GM23248 (cell line): Measurements from ENCODE around the gene WHRN. TPM values are rescaled to one million over a fixed set of nuclear protein-coding genes. Genes with fewer than 3 reads are reported as not detected.
A peak's percentile ranks its signal among the peaks of the same experiment; 100 is the strongest.

Experiments used
- DNase-seq: peaks from one replicate; pipeline ENCODE4 v3.0.0-alpha.2; 2015
- H2AFZ ChIP-seq: fragments of 200-600 bp; sonication (generic); 2 replicates; pipeline ENCODE4 v1.6.1; 2016; ENCODE audit warnings: antibody characterized with exemption
- H3F3A ChIP-seq: fragments of 200-600 bp; sonication (generic); 2 replicates; pipeline ENCODE4 v1.6.1; 2016; ENCODE audit warnings: mild to moderate bottlenecking, antibody characterized with exemption, mixed run types; ENCODE audit not compliant: insufficient read depth
- H3K27ac ChIP-seq: fragments of 200-600 bp; sonication (generic); 2 replicates; pipeline ENCODE4 v1.5.1; 2016; ENCODE audit warnings: mild to moderate bottlenecking
- H3K27me3 ChIP-seq: fragments of 200-600 bp; sonication (generic); replicated peaks from 2 replicates; pipeline ENCODE4 v1.6.1; 2016; ENCODE audit warnings: mild to moderate bottlenecking; ENCODE audit not compliant: insufficient read depth
- H3K36me3 ChIP-seq: fragments of 200-600 bp; sonication (generic); 2 replicates; pipeline ENCODE4 v1.6.1; 2016; ENCODE audit warnings: low read depth, mild to moderate bottlenecking
- H3K4me1 ChIP-seq: fragments of 200-600 bp; sonication (generic); 2 replicates; pipeline ENCODE4 v1.6.1; 2016; ENCODE audit warnings: mild to moderate bottlenecking; ENCODE audit not compliant: insufficient read depth
- H3K4me2 ChIP-seq: fragments of 200-600 bp; sonication (generic); one replicate; pipeline ENCODE4 v1.6.1; 2016; ENCODE audit warnings: mild to moderate bottlenecking; ENCODE audit not compliant: unreplicated experiment
- H3K4me3 ChIP-seq: fragments of 200-600 bp; sonication (generic); 2 replicates; pipeline ENCODE4 v1.5.1; 2016; ENCODE audit warnings: mild to moderate bottlenecking
- H3K79me2 ChIP-seq: fragments of 200-600 bp; sonication (generic); 2 replicates; pipeline ENCODE4 v1.6.1; 2016; ENCODE audit warnings: mild to moderate bottlenecking; ENCODE audit not compliant: insufficient read depth
- H3K9ac ChIP-seq: fragments of 200-600 bp; sonication (generic); 2 replicates; pipeline ENCODE4 v1.6.1; 2016; ENCODE audit warnings: mild to moderate bottlenecking
- H3K9me2 ChIP-seq: fragments of 200-600 bp; sonication (generic); 2 replicates; pipeline ENCODE4 v1.6.1; 2016; ENCODE audit warnings: mixed run types, mild to moderate bottlenecking, moderate library complexity; ENCODE audit not compliant: insufficient read depth
- H3K9me3 ChIP-seq: fragments of 200-600 bp; sonication (generic); one replicate; pipeline ENCODE4 v1.6.1; 2017; ENCODE audit warnings: low read depth
- H4K20me1 ChIP-seq: fragments of 200-600 bp; sonication (generic); 2 replicates; pipeline ENCODE4 v1.6.0; 2016; ENCODE audit not compliant: insufficient read depth
- EZH2 ChIP-seq: fragments of 200-600 bp; sonication (generic); IDR thresholded peaks from 2 replicates; pipeline ENCODE4 v1.6.1; 2018; ENCODE audit warnings: antibody characterized with exemption, mild to moderate bottlenecking; ENCODE audit not compliant: insufficient read depth, poor library complexity, severe bottlenecking
- EZH2phosphoT487 ChIP-seq: fragments of 200-600 bp; sonication (generic); IDR thresholded peaks from 2 replicates; pipeline ENCODE4 v1.6.1; 2018; ENCODE audit warnings: antibody characterized with exemption, moderate library complexity, mild to moderate bottlenecking, low read depth; ENCODE audit not compliant: insufficient read depth
- WGBS, 2 experiments: methylation state at CpG; one replicate each; pipeline ENCODE4 v1.1.6; 2015 to 2017; ENCODE audit warnings: low lambda C conversion rate in 2 of 2, low coverage in 1 of 2; ENCODE audit errors: missing lambda C conversion rate in 2 of 2; 5-methylcytosine and 5-hydroxymethylcytosine counted together
- in situ Hi-C: fragments of 300-500 bp; cut with MboI; formaldehyde crosslinking; loops from 2 replicates; pipeline ENCODE4 v1.15.0; 2020
- polyA plus RNA-seq: library from polyadenylated mRNA; unstranded; fragments of >200 nt; fragmentation: Nextera tagmentation; extraction: Ambion mirVana; gene quantifications from 2 replicates; pipeline ENCODE4 v1.2.1, GENCODE V29; 2016
- total RNA-seq: library from RNA; depleted of rRNA; stranded (reverse); fragments of >200 nt; shearing (Covaris generic); gene quantifications from 2 replicates; pipeline ENCODE4 v1.2.3, GENCODE V29; 2014

Gene WHRN
- total and polyA plus RNA-seq, 2 experiments from 2014 or later, result 0.76 to 1.5 TPM

DNA sequence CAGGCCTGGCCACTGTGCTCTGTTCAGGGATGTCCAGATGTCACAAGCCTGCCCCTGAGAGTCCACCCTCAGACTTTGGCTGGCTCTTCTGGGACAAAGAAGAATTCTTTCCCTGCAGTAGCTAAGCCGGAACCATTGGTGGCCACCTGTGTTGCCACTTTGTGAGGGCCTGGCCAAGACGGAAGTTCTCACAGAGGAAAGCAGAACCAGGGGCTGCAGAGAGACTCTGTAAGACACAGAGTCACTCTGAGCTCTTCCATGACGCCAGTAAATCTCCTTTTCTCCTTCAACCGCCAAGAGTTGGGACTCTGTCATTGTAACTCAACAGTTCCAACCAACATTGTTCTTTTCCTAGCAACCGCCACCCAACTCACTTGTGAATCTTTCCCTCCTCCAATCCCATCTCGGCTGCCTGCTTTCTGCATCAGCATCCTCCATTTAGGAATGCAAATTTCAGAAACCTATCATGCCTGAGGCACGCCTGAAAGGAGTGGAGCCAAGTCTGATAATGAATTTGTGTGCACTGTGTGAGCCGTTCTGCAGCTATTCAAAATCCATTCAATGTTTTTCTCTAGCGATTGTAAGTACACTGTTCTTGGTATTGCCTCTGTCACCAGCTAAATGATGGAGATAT lies 44.5 kb upstream of the WHRN start:
- no peak overlapping the region for H3K4me3 ChIP-seq
- no peak overlapping the region for H3K27ac ChIP-seq
- peaks cover 9% of the 10 kb centered on the region; the same call in 1 of the 2 replicates for H3F3A ChIP-seq
- no peaks in the 10 kb centered on the region for H3K79me2 ChIP-seq
- no peak overlapping the region for H2AFZ ChIP-seq
- H3K9me3 ChIP-seq, result no peaks in the 10 kb centered on the region
- peak; percentile 34 for DNase-seq
- in situ Hi-C loops, result no loop called here
- no peak for TF ChIP-seq EZH2
- TF ChIP-seq EZH2phosphoT487, result no peak
- H3K9ac ChIP-seq, result no peak overlapping the region
- no peaks in the 10 kb centered on the region for H3K27me3 ChIP-seq
- H3K4me1 ChIP-seq, result peaks cover 16% of the 10 kb centered on the region
- 0 out of 2 replicates have a peak, but pooled peaks cover 2% of the 10 kb centered on the region for H3K9me2 ChIP-seq
- H4K20me1 ChIP-seq, result no peaks in the 10 kb centered on the region
- no peaks in the 10 kb centered on the region for H3K36me3 ChIP-seq
- 75 to 76% methylated on average over 9 of the region's 9 CpGs for WGBS, 2 experiments
- no peak overlapping the region for H3K4me2 ChIP-seq

DNA sequence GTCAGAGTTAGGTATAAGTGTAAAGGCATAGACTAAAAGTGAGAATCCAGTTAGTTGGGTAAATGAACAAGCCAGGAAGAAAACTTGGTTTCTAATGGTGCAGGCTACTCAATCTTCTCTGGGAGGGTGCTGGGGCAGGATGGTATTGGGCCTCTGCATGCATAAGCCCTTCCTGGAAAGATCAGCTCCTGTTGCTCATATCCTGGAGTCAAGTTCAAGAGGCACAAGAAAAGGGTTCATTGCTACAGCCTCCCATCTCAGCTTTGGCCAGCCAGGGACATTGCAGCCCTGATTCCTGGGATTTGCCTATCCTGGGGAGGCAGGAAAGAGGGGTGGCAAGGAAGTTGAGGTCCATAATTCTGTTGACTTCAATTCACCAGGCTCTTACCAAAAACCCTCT lies 41.6 kb upstream of the WHRN start:
- Histone ChIP-seq H3K27ac (no peak overlapping the region), H3K36me3 (no peaks in the 10 kb centered on the region), H3K27me3 (no peaks in the 10 kb centered on the region; the same call in 1 of the 2 replicates), H3K9me3 (no peaks in the 10 kb centered on the region), H3K79me2 (no peaks in the 10 kb centered on the region), H3K4me3 (no peak overlapping the region), H3K9ac (no peak overlapping the region), H3K9me2 (no peaks in the 10 kb centered on the region), H3K4me1 (peaks cover 5% of the 10 kb centered on the region), H3F3A (no peaks in the 10 kb centered on the region), H4K20me1 (no peaks in the 10 kb centered on the region), H2AFZ (no peak overlapping the region), H3K4me2 (no peak overlapping the region)
- in situ Hi-C loops, result no loop called here
- TF ChIP-seq EZH2phosphoT487 (no peak), EZH2 (no peak)
- peak; percentile 24 for DNase-seq

DNA sequence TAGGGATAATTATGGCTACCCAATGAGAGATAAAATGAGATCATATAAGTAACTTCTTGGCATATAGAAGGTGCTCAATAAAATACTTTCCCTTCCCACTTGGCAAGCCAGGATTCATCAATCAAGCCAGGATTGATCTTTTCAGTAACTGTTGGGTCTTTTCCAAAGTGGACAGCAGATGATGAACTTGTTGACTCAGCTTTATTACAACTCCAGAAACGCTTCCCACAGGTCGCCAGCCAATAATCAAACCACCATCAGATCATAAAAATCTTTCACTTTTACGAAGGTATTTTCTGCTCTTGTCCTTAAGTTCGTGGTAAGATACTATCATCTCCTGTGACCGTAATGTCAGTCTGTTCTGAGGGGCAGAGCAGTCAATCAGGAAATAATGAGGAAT lies 39.8 kb upstream of the WHRN start:
- DNase-seq, result no peak
- Histone ChIP-seq H2AFZ (no peak overlapping the region), H3K9me3 (no peaks in the 10 kb centered on the region), H3K27me3 (no peaks in the 10 kb centered on the region; the same call in 1 of the 2 replicates), H3K27ac (no peak overlapping the region), H3K4me1 (no peaks in the 10 kb centered on the region; the same call in 1 of the 2 replicates), H3K9ac (no peak overlapping the region), H3K4me2 (no peak overlapping the region), H3K36me3 (no peaks in the 10 kb centered on the region), H4K20me1 (no peaks in the 10 kb centered on the region), H3K9me2 (no peaks in the 10 kb centered on the region), H3F3A (no peaks in the 10 kb centered on the region), H3K79me2 (no peaks in the 10 kb centered on the region), H3K4me3 (no peak overlapping the region)
- 54 to 58% methylated on average over 5 of the region's 5 CpGs for WGBS, 2 experiments
- in situ Hi-C loops, result no loop called here
- TF ChIP-seq EZH2 (no peak), EZH2phosphoT487 (no peak)

DNA sequence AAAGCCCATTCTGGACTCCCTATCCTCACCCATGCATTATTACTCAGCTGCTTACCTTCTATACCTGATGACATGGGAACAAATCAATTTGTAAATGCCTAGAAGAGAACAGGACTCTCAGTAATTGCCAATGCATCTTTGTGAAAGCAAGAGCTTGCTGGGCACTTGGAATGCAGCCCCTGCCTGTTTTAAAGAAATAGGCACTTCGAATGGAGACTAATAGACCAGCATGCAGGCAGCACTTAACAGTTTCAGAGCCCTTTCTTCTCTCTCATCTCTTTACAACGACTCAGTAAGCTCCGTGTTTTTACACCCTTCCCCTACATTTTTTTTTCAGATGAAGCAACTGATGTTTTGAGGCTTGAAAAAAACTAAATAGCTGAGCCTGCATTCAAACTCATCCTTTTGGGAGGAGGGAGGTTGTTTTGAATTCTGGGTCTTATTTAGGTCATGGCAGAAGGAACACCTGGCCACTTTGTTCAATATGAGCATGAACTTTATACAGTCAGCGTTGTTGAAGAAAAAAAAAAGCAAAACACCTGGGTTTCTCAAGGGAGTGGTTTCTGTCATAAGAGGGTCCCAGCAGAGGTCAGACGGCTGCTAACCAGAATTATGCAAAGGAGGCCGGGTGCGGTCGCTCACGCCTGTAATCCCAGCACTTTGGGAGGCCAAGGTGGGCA lies 34.6 kb upstream of the WHRN start:
- TF ChIP-seq EZH2 (no peak), EZH2phosphoT487 (no peak)

More for the DNA sequence above, 34.6 kb upstream of the WHRN start:
- no peaks in the 10 kb centered on the region for H3K9me2 ChIP-seq
- WGBS, 2 experiments, result 59 to 67% methylated on average over 9 of the region's 9 CpGs
- no peak overlapping the region for H3K9ac ChIP-seq
- H4K20me1 ChIP-seq, result no peaks in the 10 kb centered on the region
- H3K27me3 ChIP-seq, result no peaks in the 10 kb centered on the region; the same call in 1 of the 2 replicates
- H3K9me3 ChIP-seq, result no peaks in the 10 kb centered on the region
- no peak overlapping the region for H3K4me2 ChIP-seq
- no peak overlapping the region for H2AFZ ChIP-seq
- no peak overlapping the region for H3K27ac ChIP-seq
- no peaks in the 10 kb centered on the region for H3K36me3 ChIP-seq
- H3K79me2 ChIP-seq, result no peaks in the 10 kb centered on the region
- H3K4me3 ChIP-seq, result no peak overlapping the region
- no peaks in the 10 kb centered on the region for H3K4me1 ChIP-seq
- in situ Hi-C loops, result no loop called here
- no peaks in the 10 kb centered on the region for H3F3A ChIP-seq
- DNase-seq, result no peak
